Measurements from ENCODE around the gene SEC14L1.

SEC14L1 gene

GRCh38 chr17:77266213-77266612 is 125.4 kb downstream of the SEC14L1 start:
- no peak for DNase-seq (ENCODE audit: low read depth)
